Myocyte (in vitro differentiated cells): ENCODE data around the gene SRCAP. TPM values are rescaled to one million over a fixed set of nuclear protein-coding genes. Genes with fewer than 3 reads are reported as not detected.

Experiments
- DNase-seq: peaks from one replicate; pipeline ENCODE4 v3.0.0-alpha.2; 2012; ENCODE audit warnings: low read depth
- total RNA-seq: library from RNA; depleted of rRNA; stranded (reverse); fragments of >200 nt; gene quantifications from 2 replicates; pipeline ENCODE4 v1.2.3, GENCODE V29; 2014

Gene SRCAP
- total RNA-seq, 1 donor from 2014 or later: 13.9 TPM

GRCh38 chr16:30731411-30731810 lies 32.4 kb downstream of the SRCAP start:
- DNase-seq: no peak

GRCh38 chr16:30736995-30737793 lies 38.2 kb downstream of the SRCAP start:
- no peak for DNase-seq

DNA sequence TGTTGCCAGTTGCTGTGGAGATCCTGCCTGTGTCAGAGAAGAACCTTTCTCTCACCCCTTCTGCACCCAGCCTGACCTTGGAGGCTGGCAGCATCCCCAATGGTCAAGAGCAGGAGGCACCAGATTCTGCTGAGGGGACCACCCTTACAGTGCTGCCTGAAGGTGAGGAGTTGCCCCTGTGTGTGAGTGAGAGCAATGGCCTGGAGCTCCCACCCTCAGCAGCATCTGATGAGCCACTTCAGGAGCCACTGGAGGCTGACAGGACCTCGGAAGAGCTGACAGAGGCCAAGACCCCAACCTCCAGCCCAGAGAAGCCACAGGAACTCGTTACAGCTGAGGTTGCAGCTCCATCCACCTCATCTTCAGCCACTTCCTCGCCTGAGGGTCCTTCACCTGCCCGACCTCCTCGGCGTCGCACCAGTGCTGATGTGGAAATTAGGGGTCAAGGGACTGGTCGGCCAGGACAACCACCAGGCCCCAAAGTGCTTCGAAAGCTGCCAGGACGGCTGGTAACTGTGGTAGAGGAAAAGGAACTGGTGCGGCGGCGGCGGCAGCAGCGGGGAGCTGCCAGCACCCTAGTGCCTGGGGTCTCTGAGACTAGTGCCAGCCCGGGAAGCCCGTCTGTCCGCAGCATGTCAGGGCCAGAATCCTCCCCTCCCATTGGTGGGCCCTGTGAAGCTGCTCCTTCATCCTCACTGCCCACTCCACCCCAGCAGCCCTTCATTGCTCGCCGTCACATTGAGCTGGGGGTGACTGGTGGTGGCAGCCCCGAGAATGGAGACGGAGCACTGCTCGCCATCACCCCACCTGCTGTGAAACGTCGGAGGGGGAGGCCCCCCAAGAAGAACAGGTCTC lies 39.0 kb downstream of the SRCAP start:
- DNase-seq: no peak

DNA sequence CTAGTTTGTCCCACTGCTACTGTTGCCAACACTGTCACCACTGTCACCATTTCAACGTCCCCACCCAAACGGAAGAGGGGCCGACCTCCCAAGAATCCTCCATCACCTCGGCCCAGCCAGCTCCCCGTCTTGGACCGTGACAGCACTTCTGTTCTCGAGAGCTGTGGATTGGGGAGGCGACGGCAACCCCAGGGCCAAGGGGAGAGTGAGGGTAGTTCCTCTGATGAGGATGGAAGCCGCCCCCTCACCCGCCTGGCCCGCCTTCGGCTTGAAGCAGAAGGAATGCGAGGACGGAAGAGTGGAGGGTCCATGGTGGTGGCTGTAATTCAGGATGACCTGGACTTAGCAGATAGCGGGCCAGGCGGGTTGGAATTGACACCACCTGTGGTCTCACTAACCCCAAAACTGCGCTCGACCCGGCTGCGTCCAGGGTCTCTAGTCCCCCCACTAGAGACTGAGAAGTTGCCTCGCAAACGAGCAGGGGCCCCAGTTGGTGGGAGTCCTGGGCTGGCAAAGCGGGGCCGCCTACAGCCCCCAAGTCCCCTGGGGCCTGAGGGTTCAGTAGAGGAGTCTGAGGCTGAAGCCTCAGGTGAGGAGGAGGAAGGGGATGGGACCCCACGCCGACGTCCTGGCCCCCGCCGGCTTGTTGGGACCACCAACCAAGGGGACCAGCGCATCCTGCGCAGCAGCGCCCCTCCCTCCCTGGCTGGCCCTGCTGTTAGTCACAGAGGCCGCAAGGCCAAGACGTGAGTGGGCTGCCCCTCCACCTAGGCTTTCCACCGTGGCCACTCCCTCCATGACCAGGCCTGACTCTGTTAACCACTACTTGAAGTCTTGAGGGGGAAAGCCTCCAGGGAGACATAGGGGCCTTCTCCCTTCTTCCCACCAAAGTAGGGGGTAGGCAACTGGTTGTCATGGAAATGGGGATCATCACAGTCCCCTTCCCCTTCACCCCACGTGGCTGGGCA lies 40.3 kb downstream of the SRCAP start:
- no peak for DNase-seq

DNA sequence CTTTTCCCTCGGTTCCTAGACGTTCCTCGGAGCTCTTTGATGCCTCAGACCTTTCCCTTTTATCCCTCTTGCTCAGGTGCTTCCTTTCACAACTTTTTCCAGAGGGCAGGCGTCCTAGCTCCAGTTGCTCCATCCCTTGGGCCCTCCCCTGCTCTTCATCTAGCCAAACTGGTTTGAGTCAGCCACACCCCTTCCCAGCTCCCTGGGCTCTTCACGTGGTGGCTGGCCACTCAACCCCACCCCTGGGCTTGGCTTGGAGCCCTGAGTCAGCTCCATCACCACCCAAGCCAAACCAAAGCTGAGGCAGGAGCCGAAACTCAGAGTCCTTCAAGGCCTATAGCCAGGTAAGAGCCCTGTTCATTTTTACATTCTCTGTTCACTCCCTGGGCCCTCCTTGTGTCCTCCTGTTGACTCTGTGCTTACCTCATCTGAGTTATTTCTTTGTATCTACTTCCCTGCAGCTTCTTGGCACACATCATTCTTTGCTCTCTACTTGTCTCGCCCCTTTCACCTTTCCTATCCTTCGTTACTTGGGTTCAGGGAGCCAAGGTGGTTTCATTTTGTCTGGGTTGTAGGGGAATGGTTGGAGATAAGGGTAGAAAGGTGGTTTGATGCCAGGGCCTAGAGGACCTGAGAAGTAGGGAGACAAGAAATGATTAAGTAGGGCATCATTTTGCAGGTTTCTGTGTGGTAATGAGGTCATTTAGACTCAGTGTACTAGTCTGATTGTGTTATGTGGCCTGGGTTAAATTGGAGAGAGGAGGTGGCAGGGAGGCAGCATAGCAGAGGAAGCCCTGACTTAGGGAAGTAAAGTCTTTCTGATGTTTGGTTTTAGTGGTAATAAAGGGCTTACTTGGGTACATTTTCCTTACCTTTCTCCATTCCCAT lies 41.6 kb downstream of the SRCAP start:
- peak; percentile 91 for DNase-seq

GRCh38 chr16:30741461-30741914 lies 42.5 kb downstream of the SRCAP start:
- peak; percentile 67 for DNase-seq

GRCh38 chr16:30743716-30744115 lies 44.7 kb downstream of the SRCAP start:
- DNase-seq: no peak

- no peak for DNase-seq
Measured at GRCh38 chr16:30744183-30744582, 45.2 kb downstream of the SRCAP start.

DNA sequence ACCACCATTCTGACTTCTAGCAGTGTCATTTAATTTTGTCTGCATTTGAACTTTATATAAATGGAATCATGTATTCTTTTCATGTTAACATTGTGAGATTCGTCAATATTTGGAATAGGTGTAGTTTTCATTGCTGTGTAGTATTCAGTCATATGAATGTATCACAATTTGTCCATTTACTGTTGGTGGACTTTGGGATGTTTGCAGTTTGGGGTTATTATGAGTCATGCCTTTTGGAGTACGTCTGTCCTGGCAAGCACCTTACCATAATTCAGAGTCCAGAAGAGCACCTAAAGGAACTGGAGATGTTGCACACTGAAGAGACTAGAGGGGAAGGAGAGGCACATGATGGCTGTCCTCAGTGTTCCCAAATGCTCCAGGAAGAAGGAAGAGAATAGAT lies 46.1 kb downstream of the SRCAP start:
- DNase-seq: no peak

- no peak for DNase-seq
Measured at GRCh38 chr16:30746638-30747175, 47.7 kb downstream of the SRCAP start.

GRCh38 chr16:30747331-30747730 lies 48.4 kb downstream of the SRCAP start:
- DNase-seq: no peak

- DNase-seq: peak; percentile 99
Measured at GRCh38 chr16:30747799-30748633, 49.0 kb downstream of the SRCAP start, which contains the start of gene PHKG2. TSS of gene PHKG2 (plus strand) at chr16:30748425. CDS start at chr16:30748821, 396 bp downstream.

DNA sequence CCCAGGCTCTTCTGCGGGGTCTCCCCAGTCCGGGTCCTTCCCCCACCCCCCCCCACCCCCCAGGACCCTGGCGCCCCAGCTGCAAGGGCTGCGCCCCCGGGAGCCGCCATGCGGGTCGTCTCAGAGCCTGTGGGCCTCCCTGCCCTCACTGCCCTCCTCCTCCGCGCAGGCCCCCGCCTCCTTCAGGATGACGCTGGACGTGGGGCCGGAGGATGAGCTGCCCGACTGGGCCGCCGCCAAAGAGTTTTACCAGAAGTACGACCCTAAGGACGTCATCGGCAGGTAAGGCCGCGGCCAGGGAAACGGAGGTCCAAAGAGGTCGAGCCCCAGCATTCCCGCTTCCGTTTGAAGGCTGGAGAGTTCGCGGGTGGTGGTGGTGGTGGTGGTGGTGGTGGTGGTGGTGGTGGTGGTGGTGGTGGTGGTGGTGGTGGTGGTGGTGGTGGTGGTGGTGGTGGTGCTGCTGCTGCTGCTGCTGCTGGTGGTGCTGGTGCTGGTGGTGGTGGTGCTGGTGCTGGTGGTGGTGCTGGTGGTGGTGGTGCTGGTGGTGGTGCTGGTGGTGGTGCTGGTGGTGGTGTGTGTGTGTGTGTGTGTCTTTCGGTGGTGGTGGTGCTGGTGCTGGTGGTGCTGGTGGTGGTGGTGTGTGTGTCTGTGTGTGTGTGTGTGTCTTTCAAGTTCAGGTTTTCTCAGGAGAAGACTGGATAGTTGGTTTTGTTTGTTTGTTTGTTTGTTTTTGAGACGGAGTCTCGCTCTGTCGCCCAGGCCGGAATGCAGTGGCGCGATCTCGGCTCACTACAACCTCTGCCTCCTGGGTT lies 49.9 kb downstream of the SRCAP start:
- peak; percentile 34 for DNase-seq

- no peak for DNase-seq
Measured at GRCh38 chr16:30750201-30750600, 51.2 kb downstream of the SRCAP start.

- DNase-seq: no peak
Measured at GRCh38 chr16:30750876-30751465, 52.0 kb downstream of the SRCAP start.

GRCh38 chr16:30753596-30753995 lies 54.6 kb downstream of the SRCAP start:
- no peak for DNase-seq
